IPS DF 4.7 (cell line): ENCODE data around the gene DDX23.

Experiments used
- DNase-seq: peaks from one replicate; pipeline ENCODE4 v3.0.0-alpha.2; 2013; ENCODE audit warnings: low spot score; ENCODE audit errors: extremely low read depth

The DDX23 gene

DNA sequence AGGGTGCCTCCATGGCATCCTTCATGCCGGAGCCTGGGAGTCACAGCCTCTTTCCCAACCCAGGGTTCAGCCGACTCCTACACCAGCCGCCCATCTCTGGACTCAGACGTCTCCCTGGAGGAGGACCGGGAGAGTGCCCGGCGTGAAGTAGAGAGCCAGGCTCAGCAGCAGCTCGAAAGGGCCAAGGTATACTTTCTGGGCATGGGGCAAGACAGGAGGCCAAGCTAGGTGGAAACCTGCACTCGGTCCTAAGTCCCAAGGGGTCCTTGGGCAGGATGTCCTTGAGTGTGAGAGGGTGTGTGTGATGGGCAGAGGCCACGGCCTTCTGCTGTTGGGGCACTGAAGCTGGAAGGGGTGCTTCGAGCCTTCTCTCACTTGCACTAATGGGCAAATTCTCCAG is 28.7 kb downstream of the DDX23 start:
- no peak for DNase-seq

- no peak for DNase-seq
These were observed 29.3 kb downstream of the DDX23 start for GRCh38 chr12:48822711-48823110.

GRCh38 chr12:48822139-48822538 is 29.8 kb downstream of the DDX23 start:
- no peak for DNase-seq

DNA sequence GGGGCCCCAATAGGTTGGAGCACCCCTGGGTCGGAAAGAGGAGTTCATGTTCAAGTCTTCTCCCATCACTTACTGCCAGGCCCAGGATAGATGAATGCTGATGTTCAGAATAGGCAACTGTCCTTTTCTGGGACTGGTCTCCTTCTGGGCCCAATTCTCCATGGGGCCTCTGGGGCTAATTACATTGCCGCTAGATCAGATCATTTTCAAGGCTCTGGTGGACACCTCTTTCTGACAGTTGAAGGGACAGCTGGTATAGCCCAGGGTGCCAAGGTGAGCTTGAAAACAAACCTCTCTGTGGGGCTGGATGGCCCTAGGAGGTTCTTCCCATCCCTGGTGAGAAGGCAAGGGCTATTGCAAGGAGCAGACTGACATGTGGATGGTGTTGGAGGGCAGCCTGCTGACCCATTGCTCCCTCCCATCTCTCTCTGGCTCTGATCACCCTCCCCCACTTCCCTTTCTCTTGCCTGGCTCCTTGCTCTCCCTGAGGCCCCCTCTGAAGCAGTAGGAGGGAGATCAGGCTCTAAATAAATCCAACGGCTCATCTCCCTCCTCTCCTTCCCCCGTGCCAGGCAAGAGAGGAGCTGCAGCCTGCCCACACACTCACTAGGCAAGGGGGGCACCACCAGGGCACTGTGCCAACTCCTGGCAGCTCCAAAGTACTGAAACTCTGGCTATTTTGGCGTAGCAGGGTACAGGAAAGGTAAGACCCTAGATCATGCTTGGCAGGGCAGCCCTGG is 31.8 kb downstream of the DDX23 start:
- DNase-seq = no peak

- no peak for DNase-seq
These were observed 33.0 kb downstream of the DDX23 start for GRCh38 chr12:48818831-48819590.

DNA sequence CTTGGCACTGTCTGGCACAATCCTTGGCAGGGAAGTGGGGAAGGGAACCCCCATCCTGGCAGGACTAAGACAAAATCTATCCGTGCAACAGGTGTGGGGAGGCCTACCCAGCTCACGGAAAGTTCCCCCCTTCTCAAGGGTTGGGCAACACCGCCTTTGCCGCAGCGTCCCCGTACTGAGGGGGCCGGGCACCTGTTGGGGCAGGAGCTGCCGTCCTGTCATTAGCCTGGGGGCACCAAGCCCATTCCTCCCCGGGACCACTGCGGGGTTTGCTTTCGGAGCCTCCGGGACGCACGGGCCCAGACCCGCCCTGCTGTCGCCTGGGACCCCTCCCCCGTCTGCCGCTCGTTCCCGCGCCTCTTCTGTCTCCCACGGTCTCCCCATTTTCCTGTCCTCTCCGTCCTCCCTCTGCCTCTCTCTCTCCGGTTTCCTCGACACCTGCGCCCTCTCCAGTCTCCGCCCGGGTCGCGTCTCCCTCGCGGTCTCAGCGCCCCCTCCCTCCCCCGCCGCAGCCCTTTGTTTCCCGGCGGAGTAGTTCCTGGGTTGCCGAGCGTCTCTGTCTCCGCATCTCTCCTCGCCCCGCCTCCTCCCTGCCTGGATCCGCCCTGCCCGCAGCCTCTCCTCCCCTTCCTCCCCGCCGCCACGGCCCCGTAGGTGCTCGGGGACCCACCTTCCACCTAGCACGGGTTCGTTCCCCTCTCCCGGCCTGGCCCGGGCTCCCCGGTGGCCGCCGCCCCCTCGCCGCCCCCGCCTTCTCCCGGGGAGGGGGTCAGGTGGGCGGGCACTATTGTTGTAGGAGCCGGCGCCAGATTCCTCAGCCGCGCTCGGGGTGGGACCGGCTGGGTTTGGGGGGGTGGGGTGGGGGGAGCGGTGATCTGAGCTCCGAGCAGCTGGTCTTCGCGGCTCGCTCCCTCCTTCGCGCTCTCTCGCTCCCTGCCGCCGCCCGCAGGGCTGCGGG is 33.8 kb downstream of the DDX23 start, which contains the start of gene CACNB3:
Gene CACNB3, plus strand, starts transcription at position 624 of the 958 bp plus-strand sequence. CDS start 434 bp downstream, outside the sequence.
- DNase-seq = no peak

GRCh38 chr12:48816143-48816854 is 35.7 kb downstream of the DDX23 start:
- no peak for DNase-seq

GRCh38 chr12:48815126-48816110 is 36.5 kb downstream of the DDX23 start:
- no peak for DNase-seq

DNA sequence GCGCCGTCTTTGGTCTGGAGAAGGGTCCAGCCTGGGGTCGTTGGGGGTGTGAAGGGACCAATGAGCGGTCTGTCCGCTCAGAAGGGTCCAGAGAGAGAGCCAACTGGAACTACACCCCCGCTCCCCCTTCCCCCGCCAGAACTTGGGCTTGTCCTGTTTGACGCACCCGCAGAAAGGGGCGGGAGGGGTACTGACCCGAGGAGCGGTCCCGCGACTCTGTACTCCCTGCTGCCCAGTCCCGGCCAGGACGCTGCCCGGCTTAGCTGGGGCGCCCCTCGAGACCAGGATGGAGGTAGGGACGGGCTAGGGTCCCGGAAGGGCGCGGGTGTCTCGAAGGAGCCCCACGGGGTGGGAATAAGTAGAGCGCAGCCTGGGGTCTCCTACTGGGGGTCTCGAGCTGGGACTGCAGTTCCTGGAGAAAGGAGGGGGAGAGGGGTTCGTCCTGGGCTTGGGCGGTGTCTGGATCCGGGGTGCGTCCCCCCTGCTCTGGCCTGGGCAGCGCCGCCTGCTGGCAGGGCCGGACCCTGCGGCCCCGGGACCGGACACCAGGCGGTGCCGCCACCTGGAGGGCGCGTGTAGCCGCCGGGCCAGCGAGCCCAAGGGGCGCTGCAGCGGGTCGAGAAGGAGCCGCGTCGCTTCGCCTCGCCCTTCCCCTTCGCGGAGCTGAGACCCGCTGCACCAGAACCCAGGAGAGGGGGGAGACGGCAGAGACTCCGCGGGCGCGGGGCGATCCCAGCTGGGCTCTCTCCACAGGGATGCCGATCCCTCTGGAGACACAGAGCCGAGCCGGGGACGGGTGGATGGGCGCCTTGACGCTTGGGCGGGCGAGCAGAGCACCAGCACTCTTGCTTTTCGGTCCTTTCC is 37.5 kb downstream of the DDX23 start:
- no peak for DNase-seq

- no peak for DNase-seq
These were observed 38.3 kb downstream of the DDX23 start for GRCh38 chr12:48813465-48814261.

- no peak for DNase-seq
These were observed 39.6 kb downstream of the DDX23 start for GRCh38 chr12:48812389-48812788.

- no peak for DNase-seq
These were observed 40.4 kb downstream of the DDX23 start for GRCh38 chr12:48811437-48812090.

DNA sequence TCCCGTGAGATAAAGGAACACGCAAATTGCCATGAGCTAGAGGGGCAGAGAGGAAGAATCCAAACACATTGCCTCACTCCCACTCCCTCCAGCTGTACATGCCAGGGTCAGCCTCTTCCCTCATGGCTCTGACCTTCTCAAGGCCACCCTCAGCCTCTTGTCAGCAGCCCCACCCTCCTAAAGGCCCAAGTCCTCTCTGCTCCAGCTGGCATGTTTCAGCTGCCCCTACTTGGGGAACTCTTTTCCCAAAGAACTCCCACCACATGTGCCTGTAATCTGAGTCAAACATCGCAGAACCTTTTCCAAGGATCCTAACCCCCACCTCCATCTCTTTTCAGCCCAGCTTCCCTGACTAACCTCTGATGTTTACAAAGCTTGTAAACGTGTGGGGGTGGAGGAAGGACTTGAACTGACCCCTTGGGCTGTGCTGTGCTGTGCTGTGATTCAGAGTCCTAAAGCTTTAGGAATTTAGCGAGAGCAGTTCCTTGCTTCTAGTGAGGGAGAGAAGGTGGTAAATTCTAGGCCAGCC is 41.0 kb downstream of the DDX23 start:
- DNase-seq = no peak

DNA sequence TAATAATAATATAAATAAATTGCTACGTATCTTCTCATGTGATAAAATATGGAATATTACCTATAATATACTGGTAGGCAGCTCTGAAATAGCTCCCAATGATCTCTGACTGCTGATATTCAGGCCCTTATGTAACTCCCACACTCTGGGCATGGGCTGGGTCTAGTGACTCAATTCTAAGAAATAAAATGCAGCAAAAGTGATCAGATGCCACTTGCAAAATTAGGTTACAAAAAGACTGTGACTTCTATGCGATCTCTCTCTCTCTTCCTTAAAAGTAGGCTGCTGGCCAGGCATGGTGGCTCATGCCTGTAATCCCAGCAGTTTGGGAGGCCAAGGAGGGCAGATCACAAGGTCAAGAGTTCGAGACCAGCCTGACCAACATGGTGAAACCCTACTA is 44.0 kb downstream of the DDX23 start:
- no peak for DNase-seq

DNA sequence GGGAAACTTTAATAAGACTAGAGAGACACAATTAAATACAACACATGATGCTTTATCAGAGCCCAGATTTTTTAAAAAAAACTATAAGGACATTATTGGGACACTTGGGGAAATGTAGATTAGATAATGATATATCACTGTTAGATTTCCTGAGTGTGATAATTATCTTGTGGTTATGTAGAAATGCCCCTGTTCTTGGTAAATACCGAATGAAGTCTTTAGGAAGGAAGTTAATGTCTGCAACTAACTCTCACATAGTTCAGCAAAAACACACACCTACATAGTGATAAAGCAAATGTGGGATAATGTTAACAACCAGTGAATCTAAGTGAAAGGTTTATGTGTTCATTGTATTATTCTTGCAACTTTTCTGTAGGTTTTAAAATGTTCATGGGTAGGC is 48.3 kb downstream of the DDX23 start:
- DNase-seq = no peak

DNA sequence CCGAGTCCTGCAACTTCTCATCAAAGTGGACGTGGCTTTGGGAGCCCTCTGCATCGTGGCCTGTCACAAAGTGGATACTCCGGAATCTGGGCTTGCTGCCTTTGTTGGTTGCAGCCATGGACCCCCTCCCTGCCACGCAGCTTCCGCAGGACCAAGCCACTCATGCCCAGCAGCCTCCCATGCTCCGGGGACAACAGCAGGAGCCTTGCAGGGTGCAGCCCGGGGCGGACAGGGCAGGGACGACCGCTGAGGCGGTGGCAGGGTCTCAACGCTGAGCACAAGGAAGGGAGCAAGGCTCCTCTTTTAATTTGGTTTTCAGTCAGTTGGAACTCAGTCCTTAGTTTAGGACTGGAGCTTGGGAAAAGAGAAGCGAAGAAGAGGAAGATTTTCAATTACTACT is 51.0 kb downstream of the DDX23 start:
- no peak for DNase-seq

- DNase-seq = no peak
These were observed 51.5 kb downstream of the DDX23 start for GRCh38 chr12:48800457-48800856.
